GM23248 (cell line): ENCODE results near the gene PHC2. TPM values are rescaled to one million over a fixed set of nuclear protein-coding genes. Genes with fewer than 3 reads are reported as not detected.
A peak's percentile ranks its signal among the peaks of the same experiment; 100 is the strongest.

Experiments
- DNase-seq: peaks from one replicate; pipeline ENCODE4 v3.0.0-alpha.2; 2015
- H2AFZ ChIP-seq: fragments of 200-600 bp; sonication (generic); 2 replicates; pipeline ENCODE4 v1.6.1; 2016; ENCODE audit warnings: antibody characterized with exemption
- H3F3A ChIP-seq: fragments of 200-600 bp; sonication (generic); 2 replicates; pipeline ENCODE4 v1.6.1; 2016; ENCODE audit warnings: mild to moderate bottlenecking, antibody characterized with exemption, mixed run types; ENCODE audit not compliant: insufficient read depth
- H3K27ac ChIP-seq: fragments of 200-600 bp; sonication (generic); 2 replicates; pipeline ENCODE4 v1.5.1; 2016; ENCODE audit warnings: mild to moderate bottlenecking
- H3K27me3 ChIP-seq: fragments of 200-600 bp; sonication (generic); replicated peaks from 2 replicates; pipeline ENCODE4 v1.6.1; 2016; ENCODE audit warnings: mild to moderate bottlenecking; ENCODE audit not compliant: insufficient read depth
- H3K36me3 ChIP-seq: fragments of 200-600 bp; sonication (generic); 2 replicates; pipeline ENCODE4 v1.6.1; 2016; ENCODE audit warnings: low read depth, mild to moderate bottlenecking
- H3K4me1 ChIP-seq: fragments of 200-600 bp; sonication (generic); 2 replicates; pipeline ENCODE4 v1.6.1; 2016; ENCODE audit warnings: mild to moderate bottlenecking; ENCODE audit not compliant: insufficient read depth
- H3K4me2 ChIP-seq: fragments of 200-600 bp; sonication (generic); one replicate; pipeline ENCODE4 v1.6.1; 2016; ENCODE audit warnings: mild to moderate bottlenecking; ENCODE audit not compliant: unreplicated experiment
- H3K4me3 ChIP-seq: fragments of 200-600 bp; sonication (generic); 2 replicates; pipeline ENCODE4 v1.5.1; 2016; ENCODE audit warnings: mild to moderate bottlenecking
- H3K79me2 ChIP-seq: fragments of 200-600 bp; sonication (generic); 2 replicates; pipeline ENCODE4 v1.6.1; 2016; ENCODE audit warnings: mild to moderate bottlenecking; ENCODE audit not compliant: insufficient read depth
- H3K9ac ChIP-seq: fragments of 200-600 bp; sonication (generic); 2 replicates; pipeline ENCODE4 v1.6.1; 2016; ENCODE audit warnings: mild to moderate bottlenecking
- H3K9me2 ChIP-seq: fragments of 200-600 bp; sonication (generic); 2 replicates; pipeline ENCODE4 v1.6.1; 2016; ENCODE audit warnings: mixed run types, mild to moderate bottlenecking, moderate library complexity; ENCODE audit not compliant: insufficient read depth
- H3K9me3 ChIP-seq: fragments of 200-600 bp; sonication (generic); one replicate; pipeline ENCODE4 v1.6.1; 2017; ENCODE audit warnings: low read depth
- H4K20me1 ChIP-seq: fragments of 200-600 bp; sonication (generic); 2 replicates; pipeline ENCODE4 v1.6.0; 2016; ENCODE audit not compliant: insufficient read depth
- EZH2 ChIP-seq: fragments of 200-600 bp; sonication (generic); IDR thresholded peaks from 2 replicates; pipeline ENCODE4 v1.6.1; 2018; ENCODE audit warnings: antibody characterized with exemption, mild to moderate bottlenecking; ENCODE audit not compliant: insufficient read depth, poor library complexity, severe bottlenecking
- EZH2phosphoT487 ChIP-seq: fragments of 200-600 bp; sonication (generic); IDR thresholded peaks from 2 replicates; pipeline ENCODE4 v1.6.1; 2018; ENCODE audit warnings: antibody characterized with exemption, moderate library complexity, mild to moderate bottlenecking, low read depth; ENCODE audit not compliant: insufficient read depth
- WGBS, 2 experiments: methylation state at CpG; one replicate each; pipeline ENCODE4 v1.1.6; 2015 to 2017; ENCODE audit warnings: low lambda C conversion rate in 2 of 2, low coverage in 1 of 2; ENCODE audit errors: missing lambda C conversion rate in 2 of 2; 5-methylcytosine and 5-hydroxymethylcytosine counted together
- in situ Hi-C: fragments of 300-500 bp; cut with MboI; formaldehyde crosslinking; loops from 2 replicates; pipeline ENCODE4 v1.15.0; 2020
- polyA plus RNA-seq: library from polyadenylated mRNA; unstranded; fragments of >200 nt; fragmentation: Nextera tagmentation; extraction: Ambion mirVana; gene quantifications from 2 replicates; pipeline ENCODE4 v1.2.1, GENCODE V29; 2016
- total RNA-seq: library from RNA; depleted of rRNA; stranded (reverse); fragments of >200 nt; shearing (Covaris generic); gene quantifications from 2 replicates; pipeline ENCODE4 v1.2.3, GENCODE V29; 2014

The PHC2 gene
- total and polyA plus RNA-seq, 2 experiments from 2014 or later: 15.1 to 74.7 TPM

DNA sequence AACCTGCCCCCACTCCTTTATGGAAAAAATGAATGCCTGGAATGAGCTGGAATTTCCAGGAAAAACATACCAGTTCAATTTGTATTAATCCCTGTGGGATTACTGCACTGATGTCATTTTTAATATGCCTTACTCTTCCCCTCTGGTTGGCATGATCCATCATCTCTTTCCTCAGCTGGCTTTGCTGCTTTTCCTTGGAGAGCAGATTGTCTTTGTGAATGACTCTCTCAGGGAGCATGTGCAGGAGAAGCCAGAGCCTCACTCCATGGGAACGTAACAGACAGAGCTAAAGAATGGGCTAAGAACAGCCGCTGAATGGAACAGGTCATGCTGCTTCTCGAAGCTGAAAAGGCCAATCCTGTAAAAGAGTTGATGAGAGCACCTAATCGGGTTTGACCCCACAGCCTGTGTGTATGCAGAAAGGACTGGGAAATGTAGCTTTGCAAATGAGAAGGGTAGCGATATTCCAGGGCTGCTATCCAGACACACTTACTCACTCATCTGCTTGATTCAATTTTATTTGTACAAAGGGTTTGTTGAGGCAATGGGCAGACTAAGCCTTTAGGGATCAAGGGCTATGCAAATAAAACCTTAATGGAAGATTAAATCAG lies 20.7 kb downstream of the PHC2 start:
- Histone ChIP-seq H2AFZ (peak overlapping the region; percentile 51; the same call in 1 of the 2 replicates), H3K79me2 (peaks cover 40% of the 10 kb centered on the region)

DNA sequence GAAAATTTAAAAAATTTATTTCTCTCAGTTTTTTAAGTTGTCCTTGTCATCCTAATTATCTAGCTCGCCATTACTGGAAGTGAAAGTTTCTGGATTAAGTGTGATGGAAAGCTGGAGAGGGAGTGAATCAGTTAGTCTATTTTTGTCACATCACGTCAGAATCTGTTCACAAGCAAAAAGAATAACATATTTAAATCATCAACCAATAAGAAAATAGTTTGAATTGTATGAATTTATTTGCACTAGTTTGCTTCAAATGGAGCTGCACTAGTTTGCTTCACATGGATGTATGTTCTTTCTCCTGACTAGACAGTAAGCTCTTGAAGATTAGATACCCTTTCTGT lies 22.8 kb downstream of the PHC2 start:
- H3K27me3 ChIP-seq: no peaks in the 10 kb centered on the region
- H3K9me3 ChIP-seq: no peaks in the 10 kb centered on the region
- H3K4me2 ChIP-seq: peak overlapping the region; percentile 41
- peak overlapping the region; percentile 45; the same call in 1 of the 2 replicates for H3K9ac ChIP-seq
- peak overlapping the region; percentile 22; the same call in 1 of the 2 replicates for H3K27ac ChIP-seq
- peaks cover 26% of the 10 kb centered on the region for H3K4me1 ChIP-seq
- peaks cover 21% of the 10 kb centered on the region for H3K79me2 ChIP-seq
- no peaks in the 10 kb centered on the region for H3K9me2 ChIP-seq
- H3F3A ChIP-seq: peaks cover 16% of the 10 kb centered on the region
- no peak for TF ChIP-seq EZH2
- no peak for TF ChIP-seq EZH2phosphoT487
- H2AFZ ChIP-seq: peak overlapping the region; percentile 59
- no peak overlapping the region; the same call in 1 of the 2 replicates for H3K4me3 ChIP-seq
- peak; percentile 68 for DNase-seq
- WGBS, 2 experiments: 23 to 27% methylated on average over 2 of the region's 2 CpGs
- no peaks in the 10 kb centered on the region for H3K36me3 ChIP-seq
- in situ Hi-C loops: no loop called here
- no peaks in the 10 kb centered on the region for H4K20me1 ChIP-seq

More for the DNA sequence above, 20.7 kb downstream of the PHC2 start:
- in situ Hi-C loops: no loop called here
- peak overlapping the region; percentile 69 for H3K4me2 ChIP-seq
- TF ChIP-seq EZH2: no peak
- no peak for TF ChIP-seq EZH2phosphoT487
- H3F3A ChIP-seq: peaks cover 16% of the 10 kb centered on the region
- no peaks in the 10 kb centered on the region for H3K9me3 ChIP-seq
- H3K9ac ChIP-seq: peak overlapping the region; percentile 54
- peak overlapping the region; percentile 49 for H3K4me3 ChIP-seq
- no peaks in the 10 kb centered on the region for H4K20me1 ChIP-seq
- no peaks in the 10 kb centered on the region for H3K27me3 ChIP-seq
- H3K36me3 ChIP-seq: no peaks in the 10 kb centered on the region
- H3K4me1 ChIP-seq: peaks cover 26% of the 10 kb centered on the region
- peak; percentile 93 for DNase-seq
- no peaks in the 10 kb centered on the region for H3K9me2 ChIP-seq
- peak overlapping the region; percentile 67 for H3K27ac ChIP-seq
- 4 to 5% methylated on average over 5 of the region's 5 CpGs for WGBS, 2 experiments

DNA sequence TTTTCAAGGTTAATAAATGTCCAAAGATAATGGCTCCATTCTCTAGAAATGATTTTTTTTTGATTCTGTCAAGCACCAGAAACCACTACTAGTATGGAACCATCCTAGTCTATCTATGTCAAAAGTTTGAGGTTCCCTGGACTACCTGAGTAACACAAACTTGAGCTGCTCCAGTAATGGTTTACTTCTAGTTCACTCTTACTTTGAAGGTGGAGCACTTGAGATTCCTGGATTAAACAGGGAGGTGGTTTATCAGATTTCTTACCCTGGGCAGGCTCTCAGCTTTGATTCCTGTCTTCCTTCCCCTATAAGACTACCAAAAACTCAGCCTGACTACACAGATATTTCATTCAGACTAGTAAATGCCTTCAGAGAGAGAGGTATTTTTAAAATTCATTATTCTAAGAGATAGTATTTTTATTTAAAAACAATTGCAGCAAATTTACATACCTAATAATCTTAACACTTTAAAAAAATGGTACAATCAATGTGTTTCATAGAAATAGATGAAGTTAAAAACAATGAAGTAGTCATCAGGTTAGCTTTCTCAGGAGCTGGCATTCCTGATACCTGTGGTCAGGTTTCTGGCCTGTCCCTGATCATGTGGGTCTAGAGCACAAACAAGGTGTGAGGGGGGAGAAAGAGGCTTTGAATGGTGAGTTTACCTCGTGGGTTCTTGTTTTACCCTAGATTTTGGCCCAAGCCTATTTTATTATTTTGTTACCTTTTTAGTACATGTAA lies 23.4 kb downstream of the PHC2 start:
- no peak for DNase-seq
- H3K36me3 ChIP-seq: no peaks in the 10 kb centered on the region
- no peaks in the 10 kb centered on the region for H3K9me2 ChIP-seq
- H4K20me1 ChIP-seq: no peaks in the 10 kb centered on the region
- H3F3A ChIP-seq: peaks cover 16% of the 10 kb centered on the region
- peak overlapping the region; percentile 59; the same call in 1 of the 2 replicates for H2AFZ ChIP-seq
- H3K4me2 ChIP-seq: peak overlapping the region; percentile 41
- no peaks in the 10 kb centered on the region for H3K27me3 ChIP-seq
- in situ Hi-C loops: no loop called here
- H3K9ac ChIP-seq: no peak overlapping the region
- TF ChIP-seq EZH2phosphoT487 (no peak), EZH2 (no peak)
- WGBS, 2 experiments: 94 to 95% methylated on average over 1 of the region's 1 CpG
- peaks cover 26% of the 10 kb centered on the region for H3K4me1 ChIP-seq
- H3K27ac ChIP-seq: 0 out of 2 replicates have a peak overlapping the region, but pooled peaks have one; percentile 22
- no peak overlapping the region; the same call in 1 of the 2 replicates for H3K4me3 ChIP-seq
- H3K9me3 ChIP-seq: no peaks in the 10 kb centered on the region
- peaks cover 16% of the 10 kb centered on the region for H3K79me2 ChIP-seq

DNA sequence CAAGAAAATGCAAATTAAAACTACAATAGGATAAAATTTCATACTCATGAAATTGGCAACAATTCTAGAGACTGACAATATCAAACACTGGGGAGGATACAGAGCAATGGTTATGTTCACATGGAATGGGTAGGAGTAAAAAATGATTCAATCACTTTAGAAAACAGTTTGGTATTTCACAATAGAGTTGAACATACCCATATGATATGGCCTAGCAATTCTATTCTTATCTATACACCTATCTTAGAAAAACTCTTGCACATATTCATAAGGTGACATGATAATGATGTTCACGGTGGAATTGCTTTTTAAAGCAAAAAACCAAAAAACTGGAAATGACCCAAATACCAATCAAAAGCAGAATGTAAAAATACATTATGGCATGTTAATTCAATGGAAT lies 28.7 kb downstream of the PHC2 start:
- H3K36me3 ChIP-seq: no peaks in the 10 kb centered on the region
- H3K27ac ChIP-seq: no peak overlapping the region
- H3F3A ChIP-seq: no peaks in the 10 kb centered on the region
- no peaks in the 10 kb centered on the region for H3K27me3 ChIP-seq
- no peaks in the 10 kb centered on the region for H3K79me2 ChIP-seq
- no peaks in the 10 kb centered on the region for H3K9me3 ChIP-seq
- no peak overlapping the region for H3K4me3 ChIP-seq
- H4K20me1 ChIP-seq: no peaks in the 10 kb centered on the region
- H2AFZ ChIP-seq: no peak overlapping the region
- no peaks in the 10 kb centered on the region for H3K4me1 ChIP-seq
- in situ Hi-C loops: no loop called here
- no peaks in the 10 kb centered on the region for H3K9me2 ChIP-seq
- TF ChIP-seq EZH2 (no peak), EZH2phosphoT487 (no peak)
- 93 to 94% methylated on average over 1 of the region's 1 CpG for WGBS, 2 experiments
- no peak for DNase-seq
- no peak overlapping the region for H3K9ac ChIP-seq
- H3K4me2 ChIP-seq: no peak overlapping the region
